Neural progenitor cell (in vitro differentiated cells): Measurements from ENCODE around the gene MID2.

Experiments used
- CTCF ChIP-seq: fragments of 200-600 bp; sonication (generic); IDR thresholded peaks from 2 replicates; pipeline ENCODE4 v1.5.1; 2017; ENCODE audit warnings: antibody characterized with exemption, mild to moderate bottlenecking
- EZH2 ChIP-seq: fragments of 200-600 bp; sonication (generic); IDR thresholded peaks from 2 replicates; pipeline ENCODE4 v1.6.1; 2017; ENCODE audit warnings: antibody characterized with exemption, mild to moderate bottlenecking, moderate library complexity
- EZH2phosphoT487 ChIP-seq: fragments of 200-600 bp; sonication (generic); IDR thresholded peaks from 2 replicates; pipeline ENCODE4 v1.6.1; 2017; ENCODE audit warnings: antibody characterized with exemption

GRCh38 chrX:107823042-107823441 is 2.6 kb upstream of the MID2 start:
- TF ChIP-seq CTCF (no peak), EZH2 (no peak), EZH2phosphoT487 (no peak)
